Measurements from ENCODE around the gene ANKRD30B.
"Not testable (repeated sequence)": the region's sequence is repeated elsewhere in the genome, so short reads cannot be mapped to it uniquely, and the experiment has no call there.

GRCh38 chr18:14796876-14797275 is 48.9 kb downstream of the ANKRD30B start:
- TF ChIP-seq CTCF, POLR2A (IDR thresholded peaks at IDR 0.05): not testable (repeated sequence)

All from thyroid gland (tissue), 4 donors.